Measurements from ENCODE around the gene KLHDC8B.

The KLHDC8B gene

GRCh38 chr3:49165771-49166751 is 5.3 kb upstream of the KLHDC8B start, which contains the start of gene CCDC71:
CCDC71 (minus strand) TSS chr3:49166331; CDS start chr3:49164208, 2,123 bp downstream.
- TF ChIP-seq CTCF (conservative IDR thresholded peaks at IDR 0.05) = no peak
- peak within 1 kb of the TSS; percentile 82 for H3K27ac ChIP-seq

GRCh38 chr3:49166752-49167556 is 4.4 kb upstream of the KLHDC8B start:
- H3K27ac ChIP-seq = peak overlapping the region; percentile 82; the same call in 1 of the 2 replicates
- no peak for TF ChIP-seq CTCF (conservative IDR thresholded peaks at IDR 0.05)

DNA sequence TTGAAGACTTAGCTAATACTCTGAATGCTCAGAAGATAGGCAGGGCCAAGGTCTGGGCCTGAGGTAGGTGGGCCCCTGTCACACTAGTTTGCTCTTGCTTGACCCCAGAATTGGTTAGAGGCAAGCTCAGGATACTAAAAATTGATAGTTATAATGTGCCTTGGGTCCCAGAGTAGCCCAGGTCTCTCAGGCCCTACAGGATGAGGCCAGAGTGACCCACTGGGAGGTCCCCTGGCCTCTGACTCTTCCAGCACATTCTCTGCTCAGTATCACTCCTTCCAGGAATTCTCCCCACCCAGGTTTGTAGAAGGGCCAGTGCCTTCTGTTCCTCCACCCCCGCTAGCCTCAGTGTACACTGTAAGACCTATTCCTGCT is 667 bp upstream of the KLHDC8B start:
- TF ChIP-seq CTCF (conservative IDR thresholded peaks at IDR 0.05) = no peak
- peak overlapping the region; percentile 80 for H3K27ac ChIP-seq

GRCh38 chr3:49171775-49172500 is 540 bp downstream of the KLHDC8B start:
- TF ChIP-seq CTCF (conservative IDR thresholded peaks at IDR 0.05) = no peak
- peak overlapping the region; percentile 80 for H3K27ac ChIP-seq

DNA sequence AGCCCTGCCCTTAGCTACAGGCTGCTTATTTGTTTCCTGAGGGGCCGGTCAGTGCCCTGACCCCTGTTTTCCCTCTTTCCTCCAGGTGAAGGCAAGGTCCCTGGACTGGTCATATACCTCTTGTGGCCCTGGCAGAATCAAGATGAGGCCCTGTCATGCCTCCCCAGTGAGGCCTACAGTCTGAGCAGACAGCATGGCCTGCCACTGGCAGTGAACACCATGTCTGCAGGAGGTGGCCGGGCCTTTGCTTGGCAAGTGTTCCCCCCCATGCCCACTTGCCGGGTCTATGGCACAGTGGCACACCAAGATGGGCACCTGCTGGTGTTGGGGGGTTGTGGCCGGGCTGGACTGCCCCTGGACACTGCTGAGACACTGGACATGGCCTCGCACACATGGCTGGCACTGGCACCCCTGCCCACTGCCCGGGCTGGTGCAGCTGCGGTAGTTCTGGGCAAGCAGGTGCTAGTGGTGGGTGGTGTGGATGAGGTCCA is 1.2 kb downstream of the KLHDC8B start:
- TF ChIP-seq CTCF (conservative IDR thresholded peaks at IDR 0.05) = no peak
- H3K27ac ChIP-seq = peak overlapping the region; percentile 80; the same call in 1 of the 2 replicates

DNA sequence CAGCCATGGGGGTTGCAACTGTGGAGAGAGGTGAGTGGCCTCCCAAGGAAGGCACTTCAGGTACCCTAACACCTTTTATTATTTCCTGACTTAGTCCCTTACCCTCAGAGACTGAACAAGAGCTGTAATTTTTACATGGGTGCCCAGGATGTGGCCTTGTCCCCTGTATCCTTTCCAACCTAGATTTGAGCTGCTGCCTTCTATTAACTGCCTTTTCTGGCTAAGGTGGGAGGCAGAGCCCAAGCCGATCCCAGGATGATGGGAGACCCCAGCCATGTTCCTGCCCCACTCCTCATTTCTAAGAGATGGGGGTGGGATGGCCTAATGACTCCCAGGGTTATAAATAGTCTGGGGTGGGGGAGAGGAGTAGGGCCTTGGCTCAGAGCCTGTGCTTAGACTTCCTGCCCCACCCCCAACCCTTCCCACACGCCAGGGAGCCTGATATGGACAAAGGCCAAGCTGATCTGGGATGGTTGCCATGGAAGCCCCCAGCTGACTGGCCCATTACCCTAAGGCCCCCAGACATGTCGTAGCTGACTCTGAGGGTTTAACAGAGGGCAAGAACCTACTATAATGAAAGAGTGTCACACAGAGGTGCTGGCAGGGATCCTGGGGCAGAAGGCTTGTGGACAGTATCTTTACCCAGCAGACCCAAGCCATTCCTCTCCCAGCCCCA is 1.9 kb downstream of the KLHDC8B start:
- peak overlapping the region; percentile 80; the same call in 1 of the 2 replicates for H3K27ac ChIP-seq
- no peak for TF ChIP-seq CTCF (conservative IDR thresholded peaks at IDR 0.05)
